HL-60 (cell line): ENCODE data around the gene MPI.
"Not testable (repeated sequence)": the region's sequence is repeated elsewhere in the genome, so short reads cannot be mapped to it uniquely, and the experiment has no call there.

ENCODE experiments used
- DNase-seq, 2 experiments: peaks; one replicate each; pipeline ENCODE4 v3.0.0-alpha.2; 2010 to 2020; ENCODE audit warnings: low read depth in 1 of 2, low spot score in 1 of 2
- H3K27ac ChIP-seq: fragments of 250-450 bp; sonication (Bioruptor Pico); replicated peaks from 2 replicates; pipeline ENCODE4 v1.5.1; 2020; ENCODE audit warnings: mild to moderate bottlenecking, moderate library complexity
- H3K27me3 ChIP-seq: fragments of 250-450 bp; sonication (Bioruptor Pico); 2 replicates; pipeline ENCODE4 v1.5.1; 2021; ENCODE audit warnings: mild to moderate bottlenecking, moderate library complexity; ENCODE audit not compliant: insufficient read depth, poor library complexity, severe bottlenecking
- H3K4me3 ChIP-seq: replicated peaks from 2 replicates; pipeline ENCODE4 v1.5.1; 2011; ENCODE audit warnings: mild to moderate bottlenecking, control low read depth, low read length; ENCODE audit not compliant: insufficient read depth
- CTCF ChIP-seq: IDR thresholded peaks from one replicate; pipeline ENCODE4 v1.5.1; 2011; ENCODE audit warnings: low read length, control low read depth, inconsistent platforms; ENCODE audit not compliant: insufficient read depth
- GABPA ChIP-seq: IDR thresholded peaks from 2 replicates; pipeline ENCODE4 v1.6.1; 2012; ENCODE audit warnings: low read depth
- POLR2AphosphoS5 ChIP-seq: IDR thresholded peaks from 2 replicates; pipeline ENCODE4 v1.6.1; 2012; ENCODE audit warnings: low read depth
- REST ChIP-seq: IDR thresholded peaks from 2 replicates; pipeline ENCODE4 v1.6.1; 2012; ENCODE audit warnings: low read depth; ENCODE audit not compliant: insufficient replicate concordance
- SPI1 ChIP-seq: IDR thresholded peaks from 2 replicates; pipeline ENCODE4 v1.6.1; 2012; ENCODE audit warnings: low read depth, mild to moderate bottlenecking, borderline replicate concordance

Gene MPI

GRCh38 chr15:74907163-74907870 is 17.5 kb downstream of the MPI start:
- DNase-seq: no peak
- H3K27ac ChIP-seq: peak overlapping the region; percentile 84
- TF ChIP-seq POLR2AphosphoS5: no peak
- TF ChIP-seq SPI1: no peak
- no peak for TF ChIP-seq GABPA
- TF ChIP-seq REST: no peak

GRCh38 chr15:74908635-74909034 is 18.8 kb downstream of the MPI start:
- no peak overlapping the region for H3K27ac ChIP-seq
- no peak for DNase-seq
- H3K4me3 ChIP-seq: no peak overlapping the region
- no peaks in the 10 kb centered on the region for H3K27me3 ChIP-seq
- no peak for TF ChIP-seq SPI1
- TF ChIP-seq GABPA: no peak
- TF ChIP-seq POLR2AphosphoS5: no peak
- no peak for TF ChIP-seq REST
- TF ChIP-seq CTCF: no peak

More at GRCh38 chr15:74907163-74907870, 17.5 kb downstream of the MPI start:
- H3K27me3 ChIP-seq: no peaks in the 10 kb centered on the region
- peak overlapping the region; percentile 84 for H3K4me3 ChIP-seq

DNA sequence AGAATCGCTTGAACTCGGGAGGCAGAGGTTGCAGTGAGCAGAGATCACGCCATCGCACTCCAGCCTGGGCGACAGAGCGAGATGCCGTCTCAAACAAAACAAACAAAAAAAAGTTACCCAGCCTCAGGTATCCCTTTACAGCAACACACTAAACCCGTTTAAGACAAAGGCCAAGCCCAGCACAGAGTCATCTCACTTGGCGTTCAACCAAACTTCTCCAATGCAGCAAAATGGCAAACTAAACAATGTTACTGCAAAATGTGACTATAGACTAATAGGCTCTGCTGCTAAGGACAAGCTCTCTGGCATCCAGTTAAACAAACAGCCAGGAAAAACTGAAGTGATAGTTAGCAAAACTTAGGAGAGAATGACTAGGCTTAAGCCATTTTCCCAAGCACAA is 23.2 kb downstream of the MPI start:
- Histone ChIP-seq H3K27ac (no peak overlapping the region), H3K27me3 (no peaks in the 10 kb centered on the region), H3K4me3 (no peak overlapping the region)
- TF ChIP-seq POLR2AphosphoS5: no peak
- no peak for TF ChIP-seq GABPA
- TF ChIP-seq SPI1: no peak
- DNase-seq: no peak

DNA sequence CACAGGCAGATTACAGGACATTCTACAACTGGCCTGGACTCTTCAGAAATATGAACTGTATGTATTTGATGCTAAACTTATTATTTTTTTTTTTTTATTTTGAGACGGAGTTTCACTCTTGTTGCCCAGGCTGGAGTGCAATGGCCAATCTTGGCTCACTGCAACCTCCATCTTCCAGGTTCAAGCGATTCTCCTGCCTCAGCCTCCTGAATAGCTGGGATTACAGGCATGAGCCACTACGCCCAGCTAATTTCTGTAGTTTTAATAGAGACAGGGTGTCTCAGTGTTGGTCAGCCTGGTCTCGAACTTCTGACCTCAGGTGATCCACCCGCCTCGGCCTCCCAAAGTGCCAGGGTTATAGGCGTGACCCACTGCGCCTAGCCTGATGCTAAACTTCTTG is 24.0 kb downstream of the MPI start:
- not testable (repeated sequence) for H3K27ac ChIP-seq, H3K4me3 ChIP-seq, H3K27me3 ChIP-seq, DNase-seq

DNA sequence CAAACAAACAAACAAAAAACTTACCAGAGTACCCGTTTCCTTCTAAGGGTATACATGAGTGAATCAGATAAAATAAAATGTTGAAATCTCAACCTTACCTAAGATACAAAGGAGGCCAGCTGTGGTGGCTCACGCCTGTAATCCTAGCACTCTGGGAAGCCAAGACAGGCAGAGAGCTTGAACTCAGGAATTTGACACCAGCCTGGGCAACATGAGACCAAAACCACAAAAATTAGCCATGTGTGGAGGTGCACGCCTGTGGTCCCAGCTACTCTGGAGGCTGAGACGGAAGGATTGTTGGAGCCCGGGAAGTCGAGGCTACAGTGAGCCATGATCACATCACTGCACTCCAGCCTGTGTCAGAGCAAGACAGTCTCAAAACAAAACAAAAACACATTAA is 27.8 kb downstream of the MPI start:
- DNase-seq: no peak
- no peaks in the 10 kb centered on the region for H3K27me3 ChIP-seq
- TF ChIP-seq SPI1: no peak
- TF ChIP-seq REST: no peak
- no peak for TF ChIP-seq CTCF
- no peak overlapping the region for H3K4me3 ChIP-seq
- no peak overlapping the region for H3K27ac ChIP-seq
